Suprapubic skin (tissue), 4 donors: ENCODE data around the gene ZNF664.

Experiments used
- CTCF ChIP-seq, 2 donors: fragments of 200-600 bp in 1 of 2; fragments of 450-650 bp in 1 of 2; sonication (generic) in 1 of 2; IDR thresholded peaks; one replicate each; pipeline ENCODE4 v1.5.1; 2016 to 2019; ENCODE audit warnings: antibody characterized with exemption in 2 of 2, mild to moderate bottlenecking in 1 of 2, moderate library complexity in 1 of 2
- EP300 ChIP-seq: sonication (generic); formaldehyde crosslinking; IDR thresholded peaks from one replicate; pipeline ENCODE4 v1.6.1; 2017; ENCODE audit warnings: antibody characterized with exemption
- POLR2A ChIP-seq, 2 donors: fragments of 450-650 bp; IDR thresholded peaks; one replicate each; pipeline ENCODE4 v1.6.1; 2017; ENCODE audit warnings: antibody characterized with exemption in 2 of 2, mild to moderate bottlenecking in 2 of 2, moderate library complexity in 2 of 2
- POLR2AphosphoS5 ChIP-seq, 3 donors: sonication (generic); formaldehyde crosslinking; IDR thresholded peaks; one replicate each; pipeline ENCODE4 v1.6.1; 2017; ENCODE audit warnings: antibody characterized with exemption in 3 of 3

- TF ChIP-seq CTCF (IDR thresholded peaks at IDR 0.05) (no peak), EP300 (no peak), POLR2AphosphoS5 (IDR thresholded peaks at IDR 0.05) (no peak), POLR2A (IDR thresholded peaks at IDR 0.05) (no peak)
These were observed 29.1 kb downstream of the ZNF664 start for GRCh38 chr12:124002021-124002644.
